Stimulated activated CD4-positive, alpha-beta T cell treated with anti-CD3 and anti-CD28 coated beads, TNF-alpha, amount 100 ng/mL, for 1 hour (primary cell): ENCODE measurements around the gene BCAS1.

Experiments used
- DNase-seq, 3 donors: peaks; one replicate each; pipeline ENCODE4 v3.0.0-alpha.2; 2020; ENCODE audit warnings: low read depth in 3 of 3, low spot score in 1 of 3

BCAS1 gene

GRCh38 chr20:54103762-54104600 lies 33.6 kb upstream of the BCAS1 start:
- no peak for DNase-seq

GRCh38 chr20:54103067-54103761 lies 32.8 kb upstream of the BCAS1 start:
- peak; percentile 13 to 69 (median 17) for DNase-seq

GRCh38 chr20:54102543-54102942 lies 32.1 kb upstream of the BCAS1 start:
- no peak for DNase-seq

GRCh38 chr20:54100563-54100962 lies 30.2 kb upstream of the BCAS1 start:
- DNase-seq = no peak

GRCh38 chr20:54099894-54100293 lies 29.5 kb upstream of the BCAS1 start:
- DNase-seq = no peak

GRCh38 chr20:54098047-54098446 lies 27.7 kb upstream of the BCAS1 start:
- no peak for DNase-seq

GRCh38 chr20:54097236-54097529 lies 26.8 kb upstream of the BCAS1 start:
- no peak for DNase-seq

- no peak for DNase-seq
Measured at GRCh38 chr20:54095824-54096223, 25.4 kb upstream of the BCAS1 start.

- no peak for DNase-seq
Measured at GRCh38 chr20:54094268-54094580, 23.8 kb upstream of the BCAS1 start.

- DNase-seq = no peak
Measured at GRCh38 chr20:54093423-54094267, 23.3 kb upstream of the BCAS1 start.

- no peak for DNase-seq
Measured at GRCh38 chr20:54092021-54092420, 21.6 kb upstream of the BCAS1 start.

- no peak for DNase-seq
Measured at GRCh38 chr20:54091120-54091480, 20.7 kb upstream of the BCAS1 start.

GRCh38 chr20:54090230-54091119 lies 20.1 kb upstream of the BCAS1 start:
- no peak for DNase-seq

- no peak for DNase-seq
Measured at GRCh38 chr20:54088430-54088829, 18.0 kb upstream of the BCAS1 start.

- DNase-seq = no peak
Measured at GRCh38 chr20:54086507-54087039, 16.2 kb upstream of the BCAS1 start.

- no peak for DNase-seq
Measured at GRCh38 chr20:54085910-54086309, 15.5 kb upstream of the BCAS1 start.

GRCh38 chr20:54085425-54085824 lies 15.0 kb upstream of the BCAS1 start:
- DNase-seq = no peak

GRCh38 chr20:54084727-54085388 lies 14.5 kb upstream of the BCAS1 start:
- no peak for DNase-seq

GRCh38 chr20:54084193-54084592 lies 13.8 kb upstream of the BCAS1 start:
- DNase-seq = no peak

- DNase-seq = no peak
Measured at GRCh38 chr20:54083459-54083858, 13.1 kb upstream of the BCAS1 start.
